ENCODE data around the gene GDPD2.

Gene GDPD2

GRCh38 chrX:70476934-70477733 lies 54.0 kb downstream of the GDPD2 start:
- DNase-seq, result no peak

DNA sequence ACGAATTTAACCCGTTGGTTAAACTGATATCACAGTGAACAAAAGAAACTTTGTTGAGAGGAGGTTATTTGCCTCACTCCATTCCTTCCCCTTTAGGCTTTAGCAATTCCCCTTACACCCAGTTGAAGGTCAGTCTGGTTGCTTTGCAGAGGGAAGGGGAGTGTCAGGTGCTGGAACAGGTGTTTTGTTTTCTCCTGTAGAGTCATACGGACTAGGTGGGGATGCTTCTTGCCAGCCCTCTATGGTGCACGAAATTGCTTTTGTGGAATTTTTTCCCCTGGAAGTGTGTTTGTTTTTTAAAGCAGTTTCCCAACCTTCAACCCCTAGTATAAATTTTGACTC lies 54.6 kb downstream of the GDPD2 start:
- DNase-seq, result no peak

DNA sequence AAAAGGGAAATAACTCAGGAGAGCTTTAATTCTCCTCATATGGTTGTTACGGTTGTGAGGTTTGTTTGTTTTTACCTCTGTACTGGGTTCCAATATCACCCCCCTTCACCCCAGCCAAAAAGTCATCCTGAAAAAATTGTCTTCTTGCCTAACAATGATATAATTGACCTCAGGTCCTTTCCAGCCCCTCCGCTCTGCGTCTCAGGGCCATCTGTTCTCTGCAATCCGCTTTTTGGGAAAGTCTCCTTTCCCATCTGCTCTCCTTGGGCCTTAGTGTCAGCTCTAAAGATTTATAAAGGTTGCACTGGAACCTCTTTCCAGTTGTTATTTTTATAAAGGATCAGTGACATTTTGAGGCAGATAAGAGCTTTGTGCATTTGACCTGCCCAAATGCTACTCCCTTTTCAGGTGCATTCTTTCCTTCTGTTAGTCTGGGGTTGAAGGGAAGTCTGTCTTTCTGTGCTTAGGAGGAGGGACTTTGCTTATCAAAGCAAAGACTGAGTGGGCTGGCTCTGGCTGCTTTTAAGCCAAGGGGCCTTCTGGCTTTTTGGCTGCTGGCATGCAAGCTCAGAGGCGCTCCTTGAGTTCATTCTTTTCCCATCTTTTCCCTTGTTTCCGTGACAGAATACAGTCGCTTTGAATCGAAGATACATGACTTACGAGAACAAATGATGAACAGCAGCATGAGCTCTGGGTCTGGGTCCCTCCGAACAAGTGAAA lies 55.6 kb downstream of the GDPD2 start:
- no peak for DNase-seq

DNA sequence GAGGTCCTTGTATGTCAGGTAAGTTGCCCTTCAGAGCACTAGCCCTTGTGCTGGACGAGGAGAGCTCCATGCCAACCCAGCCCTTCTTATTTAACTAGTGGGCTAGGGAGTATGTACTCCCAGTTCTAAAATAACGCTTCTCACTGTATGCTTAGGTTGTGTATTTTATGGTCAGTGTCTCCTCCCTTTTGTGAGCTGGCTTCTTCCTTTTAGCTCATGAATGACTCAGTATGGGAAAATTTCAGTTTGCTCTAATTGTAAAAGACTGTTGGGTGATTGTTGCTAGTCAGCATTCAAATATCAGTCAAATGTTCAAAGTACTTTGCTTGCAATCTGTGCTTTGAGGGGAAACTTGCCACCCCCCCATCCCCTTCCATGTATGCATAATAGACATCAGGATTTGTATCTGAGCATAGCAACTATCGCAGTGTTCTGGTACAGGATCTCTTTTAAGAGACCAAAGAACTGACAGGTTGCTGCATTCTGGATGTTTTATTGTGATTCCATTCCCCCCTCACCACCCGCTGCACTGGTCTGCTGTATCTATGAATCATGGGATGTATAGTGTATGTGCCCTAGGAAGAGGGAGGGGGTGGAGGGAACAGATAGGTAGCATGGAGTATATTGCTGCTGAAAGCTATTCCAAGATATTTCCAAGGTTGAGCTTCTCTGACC lies 56.3 kb downstream of the GDPD2 start:
- no peak for DNase-seq

- no peak for DNase-seq
Observed at GRCh38 chrX:70479922-70480659, 57.0 kb downstream of the GDPD2 start.

- DNase-seq, result no peak
Observed at GRCh38 chrX:70480660-70481018, 57.5 kb downstream of the GDPD2 start.

GRCh38 chrX:70481471-70482270 lies 58.6 kb downstream of the GDPD2 start:
- DNase-seq, result no peak

GRCh38 chrX:70482300-70482699 lies 59.2 kb downstream of the GDPD2 start:
- no peak for DNase-seq

Measured in stimulated activated CD4-positive, alpha-beta T cell treated with anti-CD3 and anti-CD28 coated beads, Interleukin-2, amount 100 ng/mL, for 24 hours (primary cell).